ENCODE measurements around the gene PFAS.
"Not testable (repeated sequence)": the region's sequence is repeated elsewhere in the genome, so short reads cannot be mapped to it uniquely, and the experiment has no call there.

Gene PFAS

GRCh38 chr17:8244768-8245167, 4.3 kb upstream of the PFAS start:
- Histone ChIP-seq H2AFZ (ENCODE audit: low read length) (no peak overlapping the region), H3K36me3 (ENCODE audit: insufficient read depth, low read length) (peaks cover 40% of the 10 kb centered on the region), H3K9me3 (ENCODE audit: low read length) (no peaks in the 10 kb centered on the region), H3F3A (ENCODE audit: insufficient read depth, low read length) (peaks cover 4% of the 10 kb centered on the region; the same call in 1 of the 2 replicates), H4K20me1 (ENCODE audit: insufficient read depth, low read length) (no peaks in the 10 kb centered on the region), H3K9me2 (ENCODE audit: low read depth, low read length) (no peaks in the 10 kb centered on the region), H3K27ac (ENCODE audit: low read depth, low read length, poor library complexity, severe bottlenecking) (no peak overlapping the region), H3K27me3 (ENCODE audit: insufficient read depth, low read length) (no peaks in the 10 kb centered on the region), H3K4me2 (ENCODE audit: low read length) (no peak overlapping the region), H3K4me1 (ENCODE audit: insufficient read depth, low read length, severe bottlenecking) (peaks cover 10% of the 10 kb centered on the region), H3K9ac (ENCODE audit: low read length) (no peak overlapping the region), H3K79me2 (ENCODE audit: insufficient read depth, low read length) (peaks cover 5% of the 10 kb centered on the region), H3K4me3 (ENCODE audit: low read depth, low read length, poor library complexity, severe bottlenecking) (no peak overlapping the region)
- no peak for TF ChIP-seq CTCF (IDR thresholded peaks at IDR 0.05; ENCODE audit: low read length)
- no peak for TF ChIP-seq EZH2 (IDR thresholded peaks at IDR 0.05; ENCODE audit: borderline replicate concordance, low read length)

GRCh38 chr17:8249621-8250500, 772 bp downstream of the PFAS start:
- Histone ChIP-seq H2AFZ (ENCODE audit: low read length) (no peak overlapping the region), H3K4me1 (ENCODE audit: insufficient read depth, low read length, severe bottlenecking) (peaks cover 20% of the 10 kb centered on the region), H3K4me3 (ENCODE audit: low read depth, low read length, poor library complexity, severe bottlenecking) (peak overlapping the region; percentile 93), H3F3A (ENCODE audit: insufficient read depth, low read length) (peaks cover 4% of the 10 kb centered on the region; the same call in 1 of the 2 replicates), H3K27me3 (ENCODE audit: insufficient read depth, low read length) (no peaks in the 10 kb centered on the region), H3K9ac (ENCODE audit: low read length) (peak overlapping the region; percentile 79), H3K4me2 (ENCODE audit: low read length) (peak overlapping the region; percentile 75), H3K9me3 (ENCODE audit: low read length) (no peaks in the 10 kb centered on the region), H3K79me2 (ENCODE audit: insufficient read depth, low read length) (peaks cover 20% of the 10 kb centered on the region), H3K36me3 (ENCODE audit: insufficient read depth, low read length) (peaks cover 19% of the 10 kb centered on the region), H3K9me2 (ENCODE audit: low read depth, low read length) (no peaks in the 10 kb centered on the region), H4K20me1 (ENCODE audit: insufficient read depth, low read length) (no peaks in the 10 kb centered on the region), H3K27ac (ENCODE audit: low read depth, low read length, poor library complexity, severe bottlenecking) (peak overlapping the region; percentile 99)
- TF ChIP-seq EZH2 (IDR thresholded peaks at IDR 0.05; ENCODE audit: borderline replicate concordance, low read length) = no peak
- TF ChIP-seq CTCF (IDR thresholded peaks at IDR 0.05; ENCODE audit: low read length) = no peak

- Histone ChIP-seq H3K36me3 (ENCODE audit: insufficient read depth, low read length) (peaks cover 27% of the 10 kb centered on the region), H3K79me2 (ENCODE audit: insufficient read depth, low read length) (peaks cover 20% of the 10 kb centered on the region), H3K4me1 (ENCODE audit: insufficient read depth, low read length, severe bottlenecking) (peaks cover 16% of the 10 kb centered on the region)
- not testable (repeated sequence) for H3K4me3 ChIP-seq (ENCODE audit: low read depth, low read length, poor library complexity, severe bottlenecking); H3K9ac ChIP-seq (ENCODE audit: low read length); H3K4me2 ChIP-seq (ENCODE audit: low read length); H3K27me3 ChIP-seq (ENCODE audit: insufficient read depth, low read length); H2AFZ ChIP-seq (ENCODE audit: low read length); H3K9me3 ChIP-seq (ENCODE audit: low read length); H3F3A ChIP-seq (ENCODE audit: insufficient read depth, low read length); H3K9me2 ChIP-seq (ENCODE audit: low read depth, low read length); H4K20me1 ChIP-seq (ENCODE audit: insufficient read depth, low read length); H3K27ac ChIP-seq (ENCODE audit: low read depth, low read length, poor library complexity, severe bottlenecking)
Observed at GRCh38 chr17:8251411-8251810, 2.3 kb downstream of the PFAS start.
